Epithelial cell of prostate (primary cell): ENCODE results near the gene TXN2.
"Not testable (repeated sequence)": the region's sequence is repeated elsewhere in the genome, so short reads cannot be mapped to it uniquely, and the experiment has no call there.

Source experiments
- DNase-seq: peaks from one replicate; pipeline ENCODE4 v3.0.0-alpha.2; 2011; ENCODE audit warnings: low read depth, low spot score
- H3K27ac ChIP-seq: fragments of 450-650 bp; 2 replicates; pipeline ENCODE4 v1.5.1; 2017; ENCODE audit warnings: mild to moderate bottlenecking

TXN2 gene

DNA sequence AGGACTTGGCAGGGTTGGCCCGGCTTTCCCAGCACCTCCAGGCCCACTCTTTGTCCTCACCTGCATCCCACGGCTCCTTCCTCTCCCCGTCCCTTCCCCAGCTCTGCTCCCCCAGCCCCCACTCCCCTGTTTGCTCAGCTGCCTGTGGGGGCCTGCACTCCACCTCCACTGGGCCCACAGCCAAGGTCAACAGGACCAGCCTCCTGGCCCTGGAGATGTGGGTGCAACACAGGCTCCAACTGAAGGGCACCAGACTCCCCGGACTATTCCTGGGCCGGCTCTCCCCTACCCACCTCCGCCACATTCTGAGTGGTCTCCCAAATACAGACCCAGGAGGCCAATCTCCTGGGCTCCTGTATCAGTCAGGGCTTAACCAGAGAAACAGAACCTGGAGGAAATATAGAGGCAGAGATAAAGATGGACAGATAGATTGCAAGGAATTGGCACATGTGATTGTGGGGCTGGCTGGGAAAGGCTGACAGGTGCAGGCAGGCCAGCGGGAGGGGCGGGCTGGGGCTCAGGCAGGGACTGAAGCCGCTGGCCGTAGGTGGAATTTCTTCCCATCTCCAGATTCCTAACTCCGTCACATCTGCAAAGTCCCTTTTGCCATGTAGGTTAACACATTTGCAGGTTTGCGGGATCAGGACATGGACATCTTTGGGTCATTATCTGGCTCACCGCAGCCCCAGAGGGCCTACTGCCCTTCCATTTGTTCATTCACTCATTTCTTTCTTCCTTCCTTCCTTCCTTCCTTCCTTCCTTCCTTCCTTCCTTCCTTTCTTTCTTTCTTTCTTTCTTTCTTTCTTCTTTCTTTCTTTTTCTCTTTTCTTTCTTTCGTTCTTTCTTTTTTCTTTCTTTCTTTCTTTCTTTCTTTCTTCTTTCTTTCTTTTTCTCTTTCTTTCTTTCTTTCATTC lies 47.9 kb downstream of the TXN2 start:
- no peak overlapping the region for H3K27ac ChIP-seq
- DNase-seq, result no peak

DNA sequence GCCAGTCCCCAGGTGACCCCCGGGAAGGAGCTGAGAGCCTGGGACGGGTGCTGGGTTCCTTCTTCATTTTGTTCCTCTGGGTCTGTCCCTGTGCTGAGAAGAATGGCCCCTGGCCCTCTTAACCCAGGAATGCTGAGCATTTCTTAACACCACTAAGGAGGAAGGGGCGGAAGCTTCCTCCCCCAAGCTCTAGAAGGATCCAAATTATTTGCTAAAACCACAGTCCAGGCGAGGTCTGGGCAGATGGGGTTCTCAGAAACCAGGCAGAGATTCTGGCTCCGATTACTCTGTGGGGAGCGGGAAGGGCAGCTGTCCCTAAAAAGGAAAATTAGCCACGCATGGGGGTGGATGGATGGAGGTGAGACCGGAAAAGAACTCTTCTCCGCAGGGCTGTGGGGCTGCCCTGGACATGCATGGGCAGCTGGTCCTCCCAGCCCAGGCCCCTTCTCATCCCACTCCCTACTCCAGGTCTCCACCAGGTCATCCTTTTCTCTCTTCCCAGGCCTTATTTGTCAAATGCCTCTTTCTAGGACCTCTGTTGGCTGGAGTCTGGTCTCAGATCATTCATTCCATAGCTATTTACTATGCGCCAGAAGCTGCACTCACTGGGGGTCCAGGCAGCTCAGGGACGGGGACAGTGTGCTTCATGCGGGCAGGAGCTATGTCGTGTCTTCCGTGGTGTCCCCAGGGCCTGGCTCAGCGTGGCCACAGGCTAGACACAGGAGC lies 48.7 kb downstream of the TXN2 start:
- no peak for DNase-seq
- no peak overlapping the region for H3K27ac ChIP-seq

DNA sequence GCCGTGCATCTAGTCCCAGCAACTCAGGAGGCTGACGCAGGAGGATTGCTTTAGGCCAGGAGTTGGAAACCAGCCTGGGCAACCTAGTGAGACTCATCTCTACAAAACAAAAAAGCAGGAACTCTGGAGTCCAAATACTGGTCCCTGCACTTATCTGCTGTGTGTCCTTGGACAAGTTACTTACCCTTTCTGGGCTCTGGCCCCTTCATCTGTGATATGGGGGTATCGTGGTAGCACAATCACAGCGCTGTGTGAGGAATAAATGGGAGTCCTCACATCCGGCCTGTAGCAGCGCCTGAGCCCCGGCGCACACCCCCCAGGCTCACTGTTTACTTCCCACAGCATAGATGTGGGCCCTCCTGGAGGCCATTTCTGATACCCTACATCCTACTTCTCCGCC lies 49.5 kb downstream of the TXN2 start:
- DNase-seq, result no peak
- H3K27ac ChIP-seq, result no peak overlapping the region

DNA sequence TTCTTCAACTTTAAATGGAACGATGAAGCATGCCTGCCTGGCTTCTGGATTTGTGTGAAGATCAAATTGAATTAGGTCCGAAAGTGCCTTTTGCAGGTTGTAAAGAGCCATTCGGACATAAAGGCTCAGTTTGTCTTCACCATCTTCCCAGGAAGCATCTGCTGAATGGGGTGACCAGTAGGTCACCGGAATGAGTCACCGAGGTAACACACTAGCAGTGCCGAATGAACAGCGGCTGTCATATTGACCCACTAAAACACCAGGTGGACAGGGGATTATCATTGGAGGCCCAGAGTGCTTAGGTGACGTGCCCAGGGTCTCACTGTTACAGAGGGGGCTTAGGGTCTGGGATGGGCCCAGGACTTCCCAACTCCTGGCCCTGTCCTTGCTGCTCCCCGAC lies 50.6 kb downstream of the TXN2 start:
- DNase-seq, result no peak
- H3K27ac ChIP-seq, result no peak overlapping the region

DNA sequence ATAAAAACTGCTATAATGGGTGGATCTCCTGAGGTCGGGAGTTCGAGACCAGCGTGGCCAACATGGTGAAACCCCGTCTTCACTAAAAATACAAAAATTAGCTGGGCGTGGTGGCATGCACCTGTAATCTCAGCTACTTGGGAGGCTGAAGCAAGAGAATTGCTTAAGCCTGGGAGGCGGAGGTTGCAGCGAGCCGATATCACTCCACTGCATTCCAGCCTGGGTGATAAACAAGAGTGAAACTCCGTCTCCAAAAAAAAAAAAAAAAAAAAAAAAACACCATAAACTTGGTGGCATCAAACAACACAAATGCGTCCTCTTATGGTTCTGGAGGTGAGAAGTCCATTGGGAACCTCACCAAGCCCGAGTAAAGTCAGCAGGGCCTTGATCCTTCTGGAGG lies 53.5 kb downstream of the TXN2 start:
- H3K27ac ChIP-seq, DNase-seq: not testable (repeated sequence)

DNA sequence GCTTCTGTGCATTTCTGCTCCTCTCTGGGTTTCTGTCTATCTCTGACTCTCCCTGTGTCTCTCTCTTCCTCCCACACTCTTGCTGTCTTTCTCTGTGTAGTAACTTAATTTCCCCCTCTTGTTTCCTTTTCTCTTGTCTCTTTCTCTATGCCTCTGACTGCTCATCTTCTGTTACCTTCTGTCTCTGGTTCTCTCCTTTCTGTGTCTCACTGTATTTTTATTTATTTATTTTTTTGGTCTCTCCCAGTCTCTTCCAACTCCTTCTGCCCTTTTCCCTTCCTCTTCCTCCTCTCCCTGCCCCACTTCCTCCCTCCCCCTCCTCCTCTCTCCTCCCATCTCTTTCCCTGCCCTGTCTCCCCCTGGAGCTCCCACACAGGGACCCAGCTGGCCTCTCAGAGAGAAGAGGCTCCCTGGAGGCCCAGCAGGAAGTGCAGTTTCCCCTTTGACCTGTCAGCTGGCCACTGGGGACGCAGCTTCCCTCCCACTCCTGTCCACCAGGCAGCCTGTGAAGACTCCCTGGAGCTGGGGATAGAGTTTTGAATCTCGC lies 55.4 kb downstream of the TXN2 start:
- H3K27ac ChIP-seq, result no peak overlapping the region

DNA sequence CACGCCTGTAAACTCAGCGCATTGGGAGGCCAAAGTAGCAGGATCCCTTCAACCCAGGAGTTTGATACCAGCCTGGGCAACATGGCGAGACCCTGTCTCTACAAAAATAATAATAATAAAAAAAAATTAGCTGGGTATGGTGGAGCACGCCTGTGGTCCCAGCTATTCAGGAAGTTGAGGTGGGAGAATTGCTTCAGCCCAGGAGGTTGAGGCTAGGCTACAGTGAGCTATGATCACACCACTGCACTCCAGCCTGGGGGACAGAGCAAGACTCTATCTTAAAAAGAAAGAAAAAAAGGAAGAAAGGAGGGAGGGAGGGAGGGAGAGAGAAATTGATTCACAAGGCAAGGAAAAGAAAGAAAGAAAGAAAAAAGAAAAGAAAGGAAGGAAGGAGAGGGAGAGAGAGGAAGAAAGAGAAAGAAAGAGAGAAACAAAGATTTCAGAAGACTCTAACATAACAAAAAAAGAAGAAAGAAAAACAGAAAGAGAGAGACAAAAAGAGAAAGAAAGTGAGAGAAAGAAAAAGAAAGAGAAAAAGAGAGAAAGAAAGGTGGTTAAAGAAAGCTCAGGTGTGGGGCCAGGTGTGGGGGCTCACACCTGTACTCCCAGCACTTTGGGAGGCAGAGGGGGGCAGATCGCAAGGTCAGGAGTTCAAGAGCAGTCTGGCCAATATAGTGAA lies 56.4 kb downstream of the TXN2 start:
- DNase-seq, result no peak
- no peak overlapping the region for H3K27ac ChIP-seq

More for the DNA sequence above, 55.4 kb downstream of the TXN2 start:
- no peak for DNase-seq

DNA sequence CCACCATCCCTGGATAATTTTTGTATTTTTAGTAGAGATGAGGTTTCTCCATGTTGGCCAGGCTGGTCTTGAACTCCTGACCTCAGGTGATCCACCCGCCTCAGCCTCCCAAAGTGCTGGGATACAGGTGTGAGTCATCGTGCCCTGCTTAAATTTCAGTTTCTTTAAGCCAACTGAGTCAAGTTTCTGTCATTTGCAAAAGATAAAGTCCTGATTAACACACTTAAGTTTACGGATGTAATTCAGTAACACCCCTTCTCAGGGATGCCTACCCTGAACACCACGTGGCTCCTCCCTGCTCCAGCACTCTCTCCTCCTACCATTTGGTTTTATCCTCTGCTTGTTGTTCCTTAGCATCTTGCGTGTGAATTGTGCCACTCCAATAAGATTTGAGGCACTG lies 57.0 kb downstream of the TXN2 start:
- not testable (repeated sequence) for DNase-seq, H3K27ac ChIP-seq

DNA sequence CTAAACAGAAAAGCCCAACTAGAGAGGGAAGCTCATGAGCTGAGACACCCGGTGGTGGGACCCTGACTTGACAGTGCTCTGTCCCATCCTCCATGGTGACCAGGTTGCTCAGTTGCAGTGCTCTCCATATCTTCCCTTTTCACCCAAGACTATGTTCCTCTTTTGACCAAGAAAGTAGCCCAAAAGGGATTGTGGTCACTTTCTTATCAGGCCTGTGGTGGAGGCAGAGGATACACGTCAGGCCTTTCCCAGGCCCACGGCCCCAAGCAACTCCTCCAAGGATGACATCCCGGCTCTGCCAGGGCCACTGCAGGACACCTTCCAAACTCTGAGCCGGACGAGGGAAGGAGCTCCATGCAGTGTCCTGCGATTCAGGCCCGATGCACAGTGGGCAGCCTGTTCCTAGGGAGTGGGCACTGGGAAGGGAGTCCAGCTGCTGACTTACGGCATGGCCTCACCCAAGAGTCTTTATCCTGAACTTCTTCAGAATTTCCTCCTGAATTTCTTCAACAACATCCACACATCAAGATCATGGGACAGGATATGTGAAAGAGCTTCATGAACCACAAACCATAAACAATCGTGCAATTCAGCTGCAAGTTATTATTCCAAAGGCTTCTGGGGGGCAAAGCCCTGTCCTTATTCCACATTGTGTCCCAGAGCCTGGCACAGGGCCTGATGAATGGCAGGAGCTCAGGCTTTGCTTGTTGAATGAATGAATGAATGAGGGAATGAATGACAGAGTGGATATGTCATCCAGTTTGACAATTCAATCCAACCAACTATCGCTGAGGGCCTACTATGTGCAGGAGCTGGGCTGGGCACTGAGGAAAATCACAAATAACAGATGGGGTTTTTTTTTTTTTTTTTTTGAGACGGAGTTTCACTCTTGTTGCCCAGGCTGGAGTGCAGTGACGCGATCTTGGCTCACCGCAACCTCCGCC lies 57.7 kb downstream of the TXN2 start:
- H3K27ac ChIP-seq, result no peak overlapping the region
- DNase-seq, result no peak

DNA sequence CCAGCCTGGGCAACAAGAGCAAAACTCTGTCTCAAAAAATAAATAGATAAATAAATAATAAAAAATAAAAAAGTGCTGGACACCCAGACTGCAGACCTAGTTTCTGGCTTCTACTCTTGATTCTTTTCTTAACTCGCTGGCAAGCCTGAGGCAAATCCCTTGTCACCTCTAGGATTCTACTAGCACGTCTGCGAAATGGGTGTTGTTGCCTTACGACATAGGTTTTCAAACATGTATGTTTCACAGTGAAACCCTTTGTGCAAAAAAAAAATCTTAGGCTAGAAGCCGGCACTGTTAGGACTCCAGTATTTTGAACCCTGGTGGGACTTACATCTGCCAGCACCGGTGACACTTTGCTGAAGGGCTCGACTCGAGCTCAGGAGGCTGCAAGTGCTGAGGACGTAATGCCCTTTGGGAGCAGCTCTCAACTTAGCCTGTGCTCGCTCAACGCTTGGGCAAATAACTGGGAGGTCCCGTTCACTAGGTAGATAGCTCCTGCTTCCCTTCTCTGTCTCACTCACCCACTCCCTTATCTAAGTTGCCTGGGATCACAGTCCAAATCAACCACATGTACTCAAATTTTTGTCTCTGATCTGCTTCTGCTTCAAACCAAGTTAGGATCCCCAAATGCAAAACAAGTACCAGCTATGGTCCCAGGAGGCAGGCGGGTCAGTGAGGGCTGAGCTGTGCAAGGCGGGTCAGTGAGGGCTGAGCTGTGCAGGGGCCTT lies 59.0 kb downstream of the TXN2 start:
- no peak for DNase-seq
- H3K27ac ChIP-seq, result no peak overlapping the region

DNA sequence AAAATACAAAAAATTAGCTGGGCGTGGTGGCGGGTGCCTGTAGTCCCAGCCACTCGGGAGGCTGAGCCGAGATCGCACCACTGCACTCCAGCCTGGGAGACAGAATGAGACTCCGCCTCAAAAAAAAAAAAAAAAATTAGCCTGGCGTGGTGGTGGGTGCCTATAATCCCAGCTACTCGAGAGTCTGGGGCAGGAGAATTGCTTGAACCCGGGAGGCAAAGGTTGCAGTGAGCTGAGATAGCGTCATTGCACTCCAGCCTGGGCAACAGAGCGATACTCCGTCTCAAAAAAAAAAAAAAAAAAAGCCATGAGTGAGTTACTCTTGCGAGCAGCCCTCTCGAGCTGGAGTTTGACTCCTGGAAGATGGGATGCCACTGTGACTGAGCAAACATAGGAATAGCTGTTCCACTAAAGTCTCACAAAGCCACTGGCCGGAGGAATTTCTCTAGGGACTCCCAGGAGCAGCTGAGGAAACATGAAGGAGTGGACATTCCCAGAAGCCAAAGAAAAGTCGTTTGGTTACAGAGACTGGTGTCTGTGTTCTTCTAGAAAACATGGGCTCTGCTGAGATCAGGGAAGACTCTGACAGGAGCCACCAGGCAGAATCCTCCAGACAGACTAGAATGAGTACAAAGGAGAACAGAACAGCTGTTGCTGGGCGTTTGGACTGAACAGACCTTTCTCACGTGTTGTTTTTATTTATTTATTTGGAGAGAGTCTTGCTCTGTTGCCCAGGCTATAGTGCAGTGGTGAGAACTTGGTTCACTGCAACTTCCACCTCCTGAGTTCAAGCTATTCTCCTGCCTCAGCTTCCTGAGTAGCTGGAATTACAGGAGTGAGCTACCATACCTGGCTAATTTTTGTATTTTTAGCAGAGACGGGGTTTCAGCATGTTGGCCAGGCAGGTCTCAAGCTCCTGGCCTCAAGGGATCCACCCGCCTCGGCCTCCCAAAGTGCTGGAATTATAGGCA lies 61.2 kb downstream of the TXN2 start:
- H3K27ac ChIP-seq, result no peak overlapping the region
- DNase-seq, result no peak

DNA sequence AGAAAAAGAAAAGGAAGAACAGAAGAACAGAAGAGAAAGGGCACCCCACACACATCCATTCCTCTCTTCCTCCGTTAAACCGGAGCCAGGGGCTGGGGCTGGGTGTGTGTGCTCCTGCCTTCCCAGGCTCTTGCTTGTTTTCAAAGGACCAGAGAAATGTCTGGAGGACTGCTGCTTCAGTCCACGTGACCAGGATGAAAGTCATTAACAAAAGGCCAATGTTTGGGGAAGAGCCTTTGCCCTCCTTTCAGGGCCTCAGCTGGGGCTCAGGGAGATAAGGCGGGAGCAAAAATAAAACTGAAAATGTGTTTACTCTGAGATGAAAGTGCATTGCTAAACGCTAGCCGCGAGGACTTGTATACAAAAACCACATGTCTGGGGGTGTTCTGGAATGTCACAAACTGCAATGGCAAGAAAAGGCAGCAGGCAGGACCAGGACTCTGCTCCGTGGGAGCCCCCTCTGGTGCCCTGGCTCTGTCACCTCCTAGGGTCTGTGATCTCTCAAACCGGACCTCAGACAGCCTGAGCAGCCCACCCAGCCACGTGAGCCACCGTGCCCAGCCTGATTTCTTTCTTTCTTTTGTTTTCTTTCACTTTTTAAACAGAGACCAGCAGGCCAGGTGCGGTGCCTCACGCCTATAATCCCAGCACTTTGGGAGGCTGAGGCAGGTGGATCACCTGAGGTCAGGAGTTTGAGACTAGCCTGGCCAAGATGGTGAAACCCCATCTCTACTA lies 62.1 kb downstream of the TXN2 start:
- no peak overlapping the region for H3K27ac ChIP-seq
- DNase-seq, result no peak

DNA sequence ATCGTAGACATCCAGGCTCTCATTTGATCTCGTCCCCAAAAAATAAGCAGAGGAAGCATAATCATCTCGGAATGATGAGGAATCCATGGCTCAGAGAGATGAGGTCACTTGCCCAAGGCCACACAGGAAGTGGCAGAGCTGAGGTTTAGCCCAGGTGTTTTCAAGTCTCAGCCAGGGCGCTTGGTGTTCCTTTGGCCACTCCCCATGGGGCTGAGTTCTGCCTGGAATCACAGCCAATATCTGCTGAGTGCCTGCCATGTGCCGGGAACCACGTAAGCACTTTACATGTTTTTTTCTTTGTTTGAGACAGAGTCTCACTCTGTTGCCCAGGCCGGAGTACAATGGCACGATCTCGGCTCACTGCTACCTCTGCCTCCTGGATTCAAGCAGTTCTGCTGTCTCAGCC lies 64.2 kb downstream of the TXN2 start:
- H3K27ac ChIP-seq, result peak overlapping the region; percentile 89
- peak; percentile 83 for DNase-seq
